Cardiac fibroblast (primary cell): ENCODE results near the gene PEX12.
"Not testable (repeated sequence)": the region's sequence is repeated elsewhere in the genome, so short reads cannot be mapped to it uniquely, and the experiment has no call there.

Experiments used
- DNase-seq, 2 donors: peaks; one replicate each; pipeline versions ENCODE4 v3.0.0 to v3.0.0-alpha.2; 2010; ENCODE audit warnings: low read depth in 2 of 2
- H3K4me3 ChIP-seq, 2 donors: replicated peaks in 1 of 2; 1 replicate in 1 of 2; 2 replicates in 1 of 2; pipeline ENCODE4 v1.5.1; 2011; ENCODE audit warnings: low read depth in 2 of 2, low read length in 2 of 2, mild to moderate bottlenecking in 2 of 2, moderate library complexity in 1 of 2
- CTCF ChIP-seq: IDR thresholded peaks from one replicate; pipeline ENCODE4 v1.5.1; 2011; ENCODE audit warnings: low read depth, mild to moderate bottlenecking, low read length, inconsistent platforms

Gene PEX12

GRCh38 chr17:35540589-35541404 is 37.6 kb downstream of the PEX12 start:
- TF ChIP-seq CTCF, result no peak

GRCh38 chr17:35539659-35540026 is 38.7 kb downstream of the PEX12 start:
- no peak for DNase-seq
- H3K4me3 ChIP-seq, result no peak overlapping the region
- TF ChIP-seq CTCF, result no peak

More at GRCh38 chr17:35540589-35541404, 37.6 kb downstream of the PEX12 start:
- H3K4me3 ChIP-seq, result peak overlapping the region; percentile 5 to 20
- peak; percentile 50 to 68 for DNase-seq

- DNase-seq, result peak; percentile 10 to 33
- no peak within 1 kb of the TSS for H3K4me3 ChIP-seq
- TF ChIP-seq CTCF, result no peak
Measured at GRCh38 chr17:35537601-35538141, 40.7 kb downstream of the PEX12 start, which contains the start of gene SLFN12L. Gene SLFN12L (minus strand): TSS chr17:35537678. CDS start chr17:35522364, 15,314 bp downstream.

- H3K4me3 ChIP-seq, result no peak overlapping the region
- no peak for TF ChIP-seq CTCF
- no peak for DNase-seq
Measured at GRCh38 chr17:35536664-35537171, 41.7 kb downstream of the PEX12 start.

GRCh38 chr17:35535406-35535805 is 43.0 kb downstream of the PEX12 start:
- DNase-seq, H3K4me3 ChIP-seq: not testable (repeated sequence)

- no peak overlapping the region for H3K4me3 ChIP-seq
- no peak for TF ChIP-seq CTCF
- DNase-seq, result no peak
Measured at GRCh38 chr17:35534576-35535093, 43.7 kb downstream of the PEX12 start.

- no peak for DNase-seq
- no peak for TF ChIP-seq CTCF
- no peak overlapping the region for H3K4me3 ChIP-seq
Measured at GRCh38 chr17:35531160-35531559, 47.2 kb downstream of the PEX12 start.
